Stimulated activated CD4-positive, alpha-beta T cell treated with anti-CD3 and anti-CD28 coated beads, Interleukin-4, amount 100 ng/mL, for 4 hours (primary cell): ENCODE results near the gene PRXL2A.
A peak's percentile ranks its signal among the peaks of the same experiment; 100 is the strongest.

Experiments used
- DNase-seq, 2 experiments: peaks; one replicate each; pipeline ENCODE4 v3.0.0-alpha.2; 2020

PRXL2A gene

GRCh38 chr10:80447436-80448190 is 39.3 kb downstream of the PRXL2A start:
- no peak for DNase-seq

- DNase-seq: no peak
These were observed 40.0 kb downstream of the PRXL2A start for GRCh38 chr10:80448209-80448942.

GRCh38 chr10:80449520-80449919 is 41.2 kb downstream of the PRXL2A start:
- DNase-seq: no peak

- no peak for DNase-seq
These were observed 42.8 kb downstream of the PRXL2A start for GRCh38 chr10:80451132-80451531.

GRCh38 chr10:80452069-80452468 is 43.7 kb downstream of the PRXL2A start:
- DNase-seq: no peak

GRCh38 chr10:80452640-80453039 is 44.3 kb downstream of the PRXL2A start:
- DNase-seq: no peak

- no peak for DNase-seq
These were observed 44.9 kb downstream of the PRXL2A start for GRCh38 chr10:80453056-80453841.

- peak; percentile 65 to 78 for DNase-seq
These were observed 45.6 kb downstream of the PRXL2A start, which contains the start of gene TSPAN14 for GRCh38 chr10:80453842-80454512. Gene TSPAN14 (plus strand): TSS chr10:80454310. CDS start chr10:80489234, 34,924 bp downstream.

- no peak for DNase-seq
These were observed 46.4 kb downstream of the PRXL2A start for GRCh38 chr10:80454513-80455460.

GRCh38 chr10:80455461-80456349 is 47.4 kb downstream of the PRXL2A start:
- DNase-seq: no peak

- DNase-seq: no peak
These were observed 49.4 kb downstream of the PRXL2A start for GRCh38 chr10:80457554-80458262.

- DNase-seq: no peak
These were observed 49.9 kb downstream of the PRXL2A start for GRCh38 chr10:80458263-80458625.

GRCh38 chr10:80458638-80459037 is 50.3 kb downstream of the PRXL2A start:
- DNase-seq: no peak

GRCh38 chr10:80459047-80459865 is 50.9 kb downstream of the PRXL2A start:
- peak in 1 of 2 experiments; percentile 53 for DNase-seq

GRCh38 chr10:80460399-80461207 is 52.3 kb downstream of the PRXL2A start:
- DNase-seq: no peak

- no peak for DNase-seq
These were observed 53.1 kb downstream of the PRXL2A start for GRCh38 chr10:80461208-80462183.
